Sigmoid colon (tissue), 4 donors: ENCODE results near the gene TNS2.

Experiments
- CTCF ChIP-seq, 4 experiments: fragments of 450-650 bp in 3 of 4; fragments of 200-600 bp in 1 of 4; IDR thresholded peaks; one replicate each; pipeline ENCODE4 v1.5.1; 2016 to 2019; ENCODE audit warnings: antibody characterized with exemption in 4 of 4, mild to moderate bottlenecking in 3 of 4, moderate library complexity in 2 of 4
- POLR2A ChIP-seq, 2 donors: fragments of 450-650 bp; IDR thresholded peaks; one replicate each; pipeline ENCODE4 v1.6.1; 2016; ENCODE audit warnings: antibody characterized with exemption in 2 of 2, mild to moderate bottlenecking in 2 of 2, moderate library complexity in 2 of 2
- POLR2AphosphoS5 ChIP-seq, 4 donors: sonication (generic); formaldehyde crosslinking; IDR thresholded peaks; one replicate each; pipeline ENCODE4 v1.6.1; 2017; ENCODE audit warnings: antibody characterized with exemption in 4 of 4

DNA sequence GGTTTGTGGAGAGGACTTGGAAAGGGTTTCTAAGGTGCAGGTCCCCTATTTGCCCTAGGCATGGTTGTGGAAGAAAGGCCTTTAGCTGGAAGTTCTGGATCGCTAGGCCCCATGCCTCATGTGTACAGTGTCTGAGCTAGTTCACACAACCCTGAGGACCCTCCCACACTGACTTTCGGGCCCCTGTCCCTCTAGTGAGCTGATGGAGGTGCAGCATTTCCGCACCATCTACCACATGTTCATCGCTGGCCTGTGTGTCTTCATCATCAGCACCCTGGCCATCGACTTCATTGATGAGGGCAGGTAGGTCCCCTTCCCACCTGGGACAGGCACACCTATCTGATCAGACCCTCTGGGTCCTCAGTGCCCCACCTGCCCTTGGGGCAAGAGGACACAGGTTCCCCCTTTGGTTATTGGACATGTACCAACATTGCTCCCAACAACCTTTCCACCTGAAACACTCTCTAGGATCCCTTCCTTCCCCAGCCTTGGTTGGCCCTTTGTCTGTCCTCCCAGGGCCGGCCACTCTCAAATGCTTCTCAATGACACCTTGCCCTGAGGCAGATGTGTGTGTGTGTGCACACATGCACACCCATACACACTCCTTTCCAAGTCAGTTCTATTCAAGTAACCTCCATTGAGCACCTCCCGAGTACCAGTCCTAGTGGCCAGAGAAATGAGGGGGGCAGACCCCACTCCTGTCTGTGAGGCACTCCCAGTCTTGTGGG, 56.0 kb downstream of the TNS2 start:
- TF ChIP-seq POLR2A (IDR thresholded peaks at IDR 0.05) (no peak), CTCF (IDR thresholded peaks at IDR 0.05) (no peak), POLR2AphosphoS5 (IDR thresholded peaks at IDR 0.05) (no peak)
